GM12873 (cell line): ENCODE results near the gene OR13F1.

Experiments used
- CTCF ChIP-seq: IDR thresholded peaks from 2 replicates; pipeline ENCODE4 v1.5.1; 2012; ENCODE audit warnings: low read depth, mild to moderate bottlenecking, moderate library complexity, low read length, control low read depth; ENCODE audit not compliant: insufficient read depth; ENCODE audit errors: missing control alignments

OR13F1 gene

GRCh38 chr9:104503963-104504362 lies at the start of gene OR13F1:
Gene OR13F1, plus strand, starts transcription at chr9:104504263. Its CDS starts 0 bp downstream, at chr9:104504263.
- TF ChIP-seq CTCF: no peak

GRCh38 chr9:104456831-104457230 lies 47.2 kb upstream of the OR13F1 start:
- no peak for TF ChIP-seq CTCF

- TF ChIP-seq CTCF: no peak
Observed at GRCh38 chr9:104463864-104464263, 40.2 kb upstream of the OR13F1 start.

- TF ChIP-seq CTCF: no peak
Observed at GRCh38 chr9:104468261-104468660, 35.8 kb upstream of the OR13F1 start.

- TF ChIP-seq CTCF: no peak
Observed at GRCh38 chr9:104482921-104483570, 21.0 kb upstream of the OR13F1 start.

- TF ChIP-seq CTCF: no peak
Observed at GRCh38 chr9:104485014-104485413, 19.0 kb upstream of the OR13F1 start.

GRCh38 chr9:104494808-104495207 lies 9.3 kb upstream of the OR13F1 start:
- no peak for TF ChIP-seq CTCF
